Prostate gland (tissue), 2 donors: ENCODE results near the gene VAC14. TPM values are rescaled to one million over a fixed set of nuclear protein-coding genes. Genes with fewer than 3 reads are reported as not detected.

ENCODE experiments used
- DNase-seq: peaks from one replicate; pipeline ENCODE4 v3.0.0-alpha.2; 2019; ENCODE audit warnings: low spot score
- H3K27ac ChIP-seq, 2 donors: fragments of 200-600 bp; sonication (generic); 2 replicates each; pipeline ENCODE4 v1.5.1; 2017 to 2019
- H3K27me3 ChIP-seq: fragments of 200-600 bp; sonication (generic); replicated peaks from 2 replicates; pipeline ENCODE4 v1.5.1; 2019; ENCODE audit not compliant: insufficient read depth
- H3K36me3 ChIP-seq, 2 donors: fragments of 200-600 bp; sonication (generic); 1 replicate in 1 of 2; 2 replicates in 1 of 2; pipeline versions ENCODE4 v1.5.1 to v1.8.1; 2017 to 2019
- H3K4me1 ChIP-seq: fragments of 200-600 bp; sonication (generic); replicated peaks from 2 replicates; pipeline ENCODE4 v1.5.1; 2019
- H3K4me3 ChIP-seq, 2 donors: fragments of 200-600 bp; sonication (generic); 2 replicates each; pipeline ENCODE4 v1.5.1; 2017 to 2019
- H3K9me3 ChIP-seq: fragments of 200-600 bp; sonication (generic); 2 replicates; pipeline ENCODE4 v1.5.1; 2017
- POLR2A ChIP-seq: fragments of 450-650 bp; IDR thresholded peaks from one replicate; pipeline ENCODE4 v1.6.1; 2016; ENCODE audit warnings: antibody characterized with exemption, mild to moderate bottlenecking
- POLR2AphosphoS5 ChIP-seq: sonication (generic); formaldehyde crosslinking; IDR thresholded peaks from one replicate; pipeline ENCODE4 v1.6.1; 2017; ENCODE audit warnings: antibody characterized with exemption
- WGBS: methylation state at CpG from one replicate; pipeline ENCODE4 v1.1.5; 2018; 5-methylcytosine and 5-hydroxymethylcytosine counted together
- intact Hi-C: fragments of 100-400 bp; cut with DNase I; formaldehyde crosslinking; loops from one replicate; pipeline ENCODE4 v1.14.2; 2022
- total RNA-seq, 2 donors: library from RNA; depleted of rRNA; stranded (reverse); fragments of >200 nt; gene quantifications; one replicate each; pipeline ENCODE4 v1.1.0, GENCODE V29; 2016
- TF ChIP-seq, protein P1 (sequence below), 4 experiments: fragments of 200-600 bp in 2 of 4; fragments of 450-650 bp in 2 of 4; sonication (generic) in 2 of 4; IDR thresholded peaks; 1 replicate in 3 of 4; 2 replicates in 1 of 4; pipeline ENCODE4 v1.5.1; 2016 to 2019; ENCODE audit warnings: antibody characterized with exemption in 4 of 4, mild to moderate bottlenecking in 2 of 4, moderate library complexity in 2 of 4

Gene VAC14
- total RNA-seq, 2 donors from 2014 or later, result 30.3 to 66.8 TPM

DNA sequence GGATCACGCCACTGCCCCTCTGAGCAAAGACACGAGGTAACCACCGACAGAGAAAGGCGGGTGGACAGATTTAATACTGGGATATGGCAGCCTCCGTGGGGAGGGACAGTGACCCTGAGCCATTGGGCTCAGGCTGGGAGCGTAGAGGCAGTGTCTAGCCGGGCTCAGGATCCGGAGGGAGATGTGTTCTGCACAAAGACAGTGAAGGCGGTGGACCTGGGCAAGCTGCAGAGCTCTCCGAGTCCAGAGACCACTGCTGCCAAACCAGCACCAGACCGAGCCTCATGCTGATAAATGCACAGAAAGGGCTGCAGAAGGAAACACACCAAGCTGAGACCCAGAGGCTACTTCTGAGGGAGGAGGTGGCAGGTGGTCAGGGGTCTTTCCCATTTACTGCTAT, 88.6 kb downstream of the VAC14 start:
- no peak for TF ChIP-seq POLR2A
- no peak for TF ChIP-seq POLR2AphosphoS5
- TF ChIP-seq, protein P1, sequence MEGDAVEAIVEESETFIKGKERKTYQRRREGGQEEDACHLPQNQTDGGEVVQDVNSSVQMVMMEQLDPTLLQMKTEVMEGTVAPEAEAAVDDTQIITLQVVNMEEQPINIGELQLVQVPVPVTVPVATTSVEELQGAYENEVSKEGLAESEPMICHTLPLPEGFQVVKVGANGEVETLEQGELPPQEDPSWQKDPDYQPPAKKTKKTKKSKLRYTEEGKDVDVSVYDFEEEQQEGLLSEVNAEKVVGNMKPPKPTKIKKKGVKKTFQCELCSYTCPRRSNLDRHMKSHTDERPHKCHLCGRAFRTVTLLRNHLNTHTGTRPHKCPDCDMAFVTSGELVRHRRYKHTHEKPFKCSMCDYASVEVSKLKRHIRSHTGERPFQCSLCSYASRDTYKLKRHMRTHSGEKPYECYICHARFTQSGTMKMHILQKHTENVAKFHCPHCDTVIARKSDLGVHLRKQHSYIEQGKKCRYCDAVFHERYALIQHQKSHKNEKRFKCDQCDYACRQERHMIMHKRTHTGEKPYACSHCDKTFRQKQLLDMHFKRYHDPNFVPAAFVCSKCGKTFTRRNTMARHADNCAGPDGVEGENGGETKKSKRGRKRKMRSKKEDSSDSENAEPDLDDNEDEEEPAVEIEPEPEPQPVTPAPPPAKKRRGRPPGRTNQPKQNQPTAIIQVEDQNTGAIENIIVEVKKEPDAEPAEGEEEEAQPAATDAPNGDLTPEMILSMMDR (IDR thresholded peaks at IDR 0.05), result no peak
- H3K36me3 ChIP-seq, result no peaks in the 10 kb centered on the region
- H3K4me1 ChIP-seq, result peaks cover 18% of the 10 kb centered on the region
- H3K9me3 ChIP-seq, result no peaks in the 10 kb centered on the region
- no peak overlapping the region for H3K27ac ChIP-seq
- no peak overlapping the region for H3K4me3 ChIP-seq
- 89% methylated on average over 11 of the region's 11 CpGs for WGBS
- H3K27me3 ChIP-seq, result no peaks in the 10 kb centered on the region
- DNase-seq, result no peak
- intact Hi-C loops, result no loop called here

DNA sequence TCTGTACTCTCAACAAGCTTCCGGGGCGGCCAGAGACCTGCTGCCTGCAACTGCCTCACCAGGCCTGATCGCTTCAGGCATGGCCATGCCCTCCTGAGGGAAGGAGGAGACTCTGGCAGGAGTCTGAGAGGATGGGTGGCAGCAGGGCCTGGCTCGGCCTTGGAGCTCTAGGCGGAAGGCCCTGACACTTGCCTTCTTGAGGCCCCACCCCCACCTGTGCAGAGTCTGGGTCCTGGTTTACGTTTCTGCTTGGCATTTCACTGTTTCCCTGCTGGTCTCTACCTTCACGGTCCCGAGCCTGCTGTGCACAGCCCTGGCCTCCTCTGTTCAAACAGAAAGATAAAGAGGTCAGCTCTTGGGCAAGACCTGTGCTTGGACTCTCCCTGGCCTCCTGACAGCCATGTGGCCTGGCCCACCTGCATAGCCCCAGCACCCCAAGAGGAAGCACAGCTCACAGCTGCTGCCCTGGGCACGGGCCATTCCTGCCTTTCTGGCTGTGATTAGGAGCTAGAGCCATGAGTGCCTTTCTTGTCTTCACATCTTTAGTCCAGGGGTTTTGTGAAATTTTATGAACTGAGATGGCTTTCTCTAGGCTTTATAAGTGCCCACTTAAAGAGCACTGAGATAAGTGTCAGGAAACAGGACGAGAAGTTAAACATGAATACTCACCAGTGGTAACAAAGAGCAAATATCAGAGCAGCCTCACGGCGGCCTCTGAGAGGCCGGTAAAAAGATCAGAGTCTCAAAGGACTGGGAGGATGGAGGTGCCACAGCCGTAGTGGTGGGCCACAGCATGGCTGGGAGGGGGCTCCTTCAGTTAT, 89.5 kb downstream of the VAC14 start:
- H3K27me3 ChIP-seq, result no peaks in the 10 kb centered on the region
- H3K36me3 ChIP-seq, result no peaks in the 10 kb centered on the region
- H3K4me3 ChIP-seq, result no peak overlapping the region
- TF ChIP-seq POLR2AphosphoS5 (no peak), POLR2A (no peak)
- TF ChIP-seq, protein P1 (IDR thresholded peaks at IDR 0.05), result no peak
- H3K4me1 ChIP-seq, result peaks cover 17% of the 10 kb centered on the region
- no peak for DNase-seq
- intact Hi-C loops, result no loop called here
- WGBS, result 87% methylated on average over 14 of the region's 14 CpGs
- no peak overlapping the region for H3K27ac ChIP-seq
- no peaks in the 10 kb centered on the region for H3K9me3 ChIP-seq

DNA sequence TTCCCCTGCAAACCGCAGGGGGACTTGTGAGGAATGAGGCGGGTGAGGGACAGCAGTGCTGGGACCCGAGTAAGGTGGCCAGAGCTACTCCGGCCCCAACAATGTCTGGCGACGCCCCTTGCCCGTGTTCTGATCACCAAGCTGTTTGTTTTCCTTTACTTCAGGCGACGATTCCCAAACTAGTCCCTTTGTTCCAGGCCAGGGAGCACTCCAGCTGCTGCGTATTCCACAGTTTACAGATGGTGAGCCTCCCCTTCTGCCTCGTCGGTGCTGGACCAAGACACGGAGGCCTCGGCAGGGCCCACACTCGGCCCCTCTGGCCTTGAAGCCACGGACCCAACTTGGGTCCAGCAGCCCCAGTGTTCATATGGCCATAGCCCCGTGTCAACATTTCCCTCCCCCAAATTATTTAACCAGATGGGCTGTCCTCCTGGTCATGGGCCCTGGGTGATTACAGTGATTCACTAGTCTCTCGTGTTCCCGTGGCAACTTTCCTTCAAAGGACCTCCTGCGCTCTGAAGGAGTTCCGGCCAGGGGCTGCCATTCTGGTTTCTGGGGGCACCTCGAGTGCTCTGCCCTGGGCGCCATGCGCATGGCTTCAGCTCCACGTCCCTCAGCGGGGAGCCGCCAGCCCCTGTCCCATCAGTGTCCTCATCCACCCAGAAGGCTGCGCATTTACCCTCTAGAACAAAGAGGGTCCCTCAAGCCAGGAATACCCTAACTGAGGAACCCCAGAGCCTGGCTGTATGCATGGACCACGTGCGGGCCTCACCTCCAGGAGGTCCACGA, 90.3 kb downstream of the VAC14 start:
- Histone ChIP-seq H3K27ac (no peak overlapping the region), H3K36me3 (no peaks in the 10 kb centered on the region), H3K27me3 (no peaks in the 10 kb centered on the region), H3K4me1 (peaks cover 9% of the 10 kb centered on the region), H3K9me3 (no peaks in the 10 kb centered on the region), H3K4me3 (no peak overlapping the region)
- DNase-seq, result no peak
- 85% methylated on average over 31 of the region's 31 CpGs for WGBS
- TF ChIP-seq POLR2AphosphoS5, result no peak
- TF ChIP-seq, protein P1 (IDR thresholded peaks at IDR 0.05), result no peak
- TF ChIP-seq POLR2A, result no peak
- intact Hi-C loops, result no loop called here

DNA sequence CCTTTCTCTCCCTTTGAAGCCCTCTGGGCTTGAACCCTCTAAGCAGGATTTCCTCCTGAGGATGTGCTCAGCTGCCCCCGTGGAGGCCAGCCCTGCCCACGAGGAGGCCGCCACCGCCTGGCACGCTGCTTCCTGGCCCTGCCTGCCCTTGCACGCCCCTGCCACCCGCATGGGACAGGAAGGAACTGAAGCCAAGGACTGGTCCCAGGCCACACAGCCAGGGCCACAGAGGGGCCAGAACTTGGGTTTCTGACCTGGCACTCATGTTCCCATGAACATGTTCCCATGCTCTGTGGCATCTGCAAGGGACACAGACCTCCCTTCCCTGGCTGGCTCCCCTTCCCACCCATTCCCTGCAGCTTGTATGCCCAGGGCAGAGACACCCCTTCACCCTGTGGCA, 91.0 kb downstream of the VAC14 start:
- no peak for TF ChIP-seq POLR2AphosphoS5
- no peak for TF ChIP-seq POLR2A
- TF ChIP-seq, protein P1 (IDR thresholded peaks at IDR 0.05), result no peak
- Histone ChIP-seq H3K36me3 (no peaks in the 10 kb centered on the region), H3K9me3 (no peaks in the 10 kb centered on the region), H3K4me1 (peaks cover 3% of the 10 kb centered on the region), H3K27me3 (no peaks in the 10 kb centered on the region), H3K27ac (peak overlapping the region in 1 of 2 donors; percentile 14), H3K4me3 (no peak overlapping the region)
- intact Hi-C loops, result no loop called here
- no peak for DNase-seq
- whole genome bisulfite sequencing, result 37% methylated on average over 7 of the region's 7 CpGs
